ENCODE results near the gene LTBP4.

DNA sequence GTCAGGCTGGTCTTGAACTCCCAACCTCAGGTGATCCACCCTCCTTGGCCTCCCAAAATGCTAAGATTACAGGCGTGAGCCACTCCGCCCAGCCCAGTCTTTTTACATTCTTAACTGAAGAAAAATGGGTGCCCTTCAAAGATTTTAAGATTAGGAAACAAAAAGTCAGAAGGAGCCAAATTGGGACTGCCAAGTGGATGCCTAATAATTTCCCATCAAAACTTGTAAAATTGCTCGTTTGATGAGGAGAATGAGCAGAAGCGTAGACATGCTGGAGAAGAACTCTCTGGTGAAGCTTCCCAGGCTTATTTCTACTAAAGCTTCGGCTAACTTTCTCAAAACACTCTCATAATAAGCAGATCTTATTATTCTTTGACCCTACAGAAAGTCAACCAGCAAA is 57.9 kb downstream of the LTBP4 start:
- TF ChIP-seq, protein P1, sequence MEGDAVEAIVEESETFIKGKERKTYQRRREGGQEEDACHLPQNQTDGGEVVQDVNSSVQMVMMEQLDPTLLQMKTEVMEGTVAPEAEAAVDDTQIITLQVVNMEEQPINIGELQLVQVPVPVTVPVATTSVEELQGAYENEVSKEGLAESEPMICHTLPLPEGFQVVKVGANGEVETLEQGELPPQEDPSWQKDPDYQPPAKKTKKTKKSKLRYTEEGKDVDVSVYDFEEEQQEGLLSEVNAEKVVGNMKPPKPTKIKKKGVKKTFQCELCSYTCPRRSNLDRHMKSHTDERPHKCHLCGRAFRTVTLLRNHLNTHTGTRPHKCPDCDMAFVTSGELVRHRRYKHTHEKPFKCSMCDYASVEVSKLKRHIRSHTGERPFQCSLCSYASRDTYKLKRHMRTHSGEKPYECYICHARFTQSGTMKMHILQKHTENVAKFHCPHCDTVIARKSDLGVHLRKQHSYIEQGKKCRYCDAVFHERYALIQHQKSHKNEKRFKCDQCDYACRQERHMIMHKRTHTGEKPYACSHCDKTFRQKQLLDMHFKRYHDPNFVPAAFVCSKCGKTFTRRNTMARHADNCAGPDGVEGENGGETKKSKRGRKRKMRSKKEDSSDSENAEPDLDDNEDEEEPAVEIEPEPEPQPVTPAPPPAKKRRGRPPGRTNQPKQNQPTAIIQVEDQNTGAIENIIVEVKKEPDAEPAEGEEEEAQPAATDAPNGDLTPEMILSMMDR (IDR thresholded peaks at IDR 0.05), result no peak
- TF ChIP-seq POLR2A (IDR thresholded peaks at IDR 0.05), result no peak
